HPDE6-E6E7 (cell line): ENCODE measurements around the gene AFAP1L2.

ENCODE experiments used
- DNase-seq: peaks from one replicate; pipeline ENCODE4 v3.0.0; 2011; ENCODE audit warnings: missing footprints; ENCODE audit errors: extremely low spot score

Gene AFAP1L2

GRCh38 chr10:114272696-114273095, 131.6 kb downstream of the AFAP1L2 start:
- DNase-seq: no peak

DNA sequence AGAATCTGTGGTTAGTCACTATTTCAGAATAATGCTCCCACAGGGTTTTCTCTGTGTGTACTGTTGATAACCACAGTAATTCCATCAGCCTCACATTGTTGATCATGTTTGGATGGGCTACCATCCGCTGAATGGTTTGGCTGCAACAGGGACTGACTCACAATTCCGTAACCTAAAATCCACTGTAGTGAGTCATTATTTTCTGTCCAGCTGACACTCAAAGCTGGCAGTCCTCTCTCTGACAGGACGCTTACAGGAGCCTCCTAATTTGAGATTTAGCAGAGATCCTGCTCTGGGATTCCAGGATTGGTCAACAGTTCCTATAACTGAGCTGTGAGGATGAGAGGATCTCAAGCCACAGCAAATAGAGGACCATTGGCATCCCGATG, 132.5 kb downstream of the AFAP1L2 start:
- DNase-seq: peak; percentile 85

DNA sequence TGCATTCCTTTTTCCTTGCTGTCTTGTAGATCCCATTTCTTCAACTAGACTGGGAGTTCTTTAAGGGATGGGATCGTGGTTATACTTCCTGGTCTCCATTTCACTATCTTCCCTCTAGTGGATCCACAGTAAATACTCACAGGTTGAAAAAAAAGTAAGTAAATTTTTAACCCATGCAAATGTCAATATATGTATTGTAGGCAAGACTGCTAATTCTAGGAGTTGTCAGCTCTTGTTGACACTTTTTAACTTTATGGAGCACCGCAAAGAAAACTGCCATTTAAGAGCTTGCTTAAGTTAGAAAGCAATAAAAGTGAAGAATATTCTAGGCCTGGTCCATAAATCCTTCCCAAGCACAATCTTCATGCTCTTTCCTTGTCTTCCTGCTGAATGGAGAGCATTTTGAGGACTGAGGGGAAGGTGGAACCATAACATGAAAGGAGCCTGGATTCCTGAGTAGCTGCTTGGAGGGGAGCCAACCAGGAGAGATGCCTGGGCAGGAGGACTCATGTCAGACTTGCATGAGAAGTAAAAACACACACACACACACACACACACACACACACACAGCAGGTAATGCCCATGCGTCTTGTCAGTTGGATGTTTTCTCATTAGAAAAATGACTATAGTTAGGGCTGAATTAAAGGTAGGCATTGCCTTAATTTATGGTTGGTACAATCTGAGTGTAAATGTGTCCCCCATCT, 133.1 kb downstream of the AFAP1L2 start:
- DNase-seq: no peak

GRCh38 chr10:114266521-114266920, 137.8 kb downstream of the AFAP1L2 start:
- DNase-seq: peak; percentile 65

DNA sequence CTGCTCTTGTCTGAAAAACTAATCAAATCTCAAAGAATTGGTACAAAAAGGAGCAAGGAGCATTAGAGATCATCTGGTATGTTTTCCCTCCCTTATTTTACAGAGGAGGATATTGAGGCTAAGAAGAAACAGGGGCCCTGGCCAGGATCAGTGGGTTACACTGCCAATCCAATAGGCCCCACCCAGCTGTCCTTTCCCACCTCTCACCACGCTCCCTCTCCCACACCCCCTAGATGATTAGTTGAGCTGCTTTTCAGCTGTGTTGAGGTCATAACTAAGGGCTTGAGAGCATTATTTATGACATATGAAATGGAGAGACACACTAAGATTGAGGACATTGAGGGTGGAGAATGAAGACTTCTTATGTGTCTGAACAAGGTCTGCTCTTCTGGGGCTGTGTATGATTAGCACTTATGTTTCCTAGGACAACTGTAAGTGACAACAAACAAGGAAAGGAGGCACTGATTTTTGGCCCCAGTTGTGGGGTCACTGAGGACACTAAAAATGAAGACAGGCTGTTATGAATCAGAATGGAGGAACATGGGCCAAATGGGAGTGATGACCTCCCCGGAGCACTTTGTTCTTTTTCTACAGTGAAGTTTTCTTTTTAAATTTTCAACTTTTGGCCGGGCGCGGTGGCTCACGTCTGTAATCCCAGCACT, 138.8 kb downstream of the AFAP1L2 start:
- DNase-seq: no peak

GRCh38 chr10:114262496-114262895, 141.8 kb downstream of the AFAP1L2 start:
- DNase-seq: no peak

DNA sequence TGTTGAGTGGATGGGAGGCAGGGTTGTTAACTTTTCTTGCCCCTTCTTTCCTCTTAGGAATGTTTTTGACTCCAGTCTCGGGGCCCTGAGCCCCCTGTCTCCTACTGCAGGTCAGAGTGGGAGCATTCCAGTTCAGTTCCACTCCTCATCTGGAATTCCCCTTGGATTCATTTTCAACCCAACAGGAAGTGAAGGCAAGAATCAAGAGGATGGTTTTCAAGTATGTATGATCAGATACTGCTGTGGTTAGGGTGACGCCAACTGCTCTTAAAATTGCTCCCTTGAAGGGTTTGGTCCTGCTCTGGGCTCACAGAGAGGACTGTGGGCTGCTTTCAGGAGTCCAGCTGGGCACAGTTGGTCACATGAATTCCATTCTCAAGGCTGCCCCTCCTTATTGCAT, 143.2 kb downstream of the AFAP1L2 start:
- no peak for DNase-seq

DNA sequence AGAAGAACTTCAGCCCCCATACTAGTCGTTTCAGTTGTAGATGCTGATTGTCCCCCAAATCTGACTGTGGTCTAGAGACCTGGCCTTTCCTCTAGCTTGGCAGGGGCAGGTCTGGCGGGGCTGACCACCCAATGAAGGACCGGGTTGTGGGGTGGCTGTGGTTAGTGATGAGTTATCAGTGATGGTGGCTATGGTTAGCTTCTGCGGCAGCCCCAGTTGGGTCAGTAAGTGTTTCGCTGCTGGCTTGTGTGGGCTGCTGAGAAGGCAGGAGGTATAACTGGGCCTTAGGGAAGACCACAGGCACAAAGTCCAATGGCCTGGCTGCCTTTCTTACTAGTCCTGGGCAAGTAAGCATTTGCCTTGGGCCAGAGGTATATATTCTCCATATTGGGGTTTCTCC, 143.9 kb downstream of the AFAP1L2 start:
- DNase-seq: no peak

DNA sequence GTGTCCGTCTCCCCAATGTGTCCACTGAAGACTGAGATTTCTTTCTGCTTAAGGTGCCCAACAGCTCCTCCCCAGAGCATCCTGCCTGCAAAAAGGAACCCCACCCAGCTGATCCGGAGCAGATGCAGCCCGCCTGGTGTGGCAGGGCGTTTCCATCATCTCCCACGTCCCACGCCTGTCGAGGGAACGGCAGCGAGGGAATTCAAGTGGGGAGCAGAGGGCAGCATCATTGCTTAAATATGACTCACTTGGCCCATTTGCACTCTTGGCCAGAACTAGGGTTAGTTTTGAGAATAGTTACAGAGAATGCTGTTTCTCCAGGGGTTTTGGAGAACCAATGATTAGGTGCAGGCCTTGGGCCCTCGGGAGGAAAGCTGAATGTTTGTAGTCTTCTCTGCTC, 144.5 kb downstream of the AFAP1L2 start:
- DNase-seq: no peak

- DNase-seq: no peak
Measured at GRCh38 chr10:114258274-114258840, 145.9 kb downstream of the AFAP1L2 start.

DNA sequence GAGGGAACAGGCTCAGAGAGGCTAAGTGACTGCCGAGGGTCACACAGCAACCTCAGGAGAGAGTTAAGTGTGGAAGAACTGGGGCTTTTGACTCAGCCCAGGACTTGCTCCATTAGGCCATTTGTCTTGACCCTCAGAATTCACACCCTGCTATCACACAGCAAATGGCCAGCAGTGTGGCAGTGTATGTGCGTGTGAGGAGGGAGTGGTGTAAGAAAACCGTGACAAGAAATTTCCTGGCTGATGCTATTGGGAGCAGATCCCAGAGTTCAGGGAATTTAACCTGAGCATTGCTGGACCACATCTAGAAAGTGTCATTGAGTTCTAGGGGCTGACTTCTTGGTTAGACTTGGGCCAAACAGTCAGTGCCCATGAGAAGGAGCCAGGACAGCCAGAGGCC, 146.8 kb downstream of the AFAP1L2 start:
- DNase-seq: no peak

DNA sequence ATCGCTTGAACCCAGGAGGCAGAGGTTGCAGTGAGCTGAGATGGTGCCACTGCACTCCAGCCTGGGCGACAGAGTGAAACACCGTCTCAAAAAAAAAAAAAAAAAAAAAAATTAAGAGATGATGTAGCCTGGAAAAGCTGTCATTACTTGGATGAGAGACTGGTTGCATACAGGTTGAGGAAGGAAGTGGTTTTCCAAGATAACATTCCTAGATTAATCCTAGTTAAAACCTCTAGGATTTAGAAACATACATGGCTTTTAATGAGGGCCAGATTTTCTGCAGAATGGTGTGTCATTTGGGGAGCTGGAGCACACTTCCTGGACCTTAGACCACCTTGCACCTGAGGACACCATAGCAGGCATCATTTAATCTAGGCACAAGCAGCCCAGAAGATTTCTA, 147.5 kb downstream of the AFAP1L2 start:
- no peak for DNase-seq

GRCh38 chr10:114256008-114256765, 148.1 kb downstream of the AFAP1L2 start:
- no peak for DNase-seq

DNA sequence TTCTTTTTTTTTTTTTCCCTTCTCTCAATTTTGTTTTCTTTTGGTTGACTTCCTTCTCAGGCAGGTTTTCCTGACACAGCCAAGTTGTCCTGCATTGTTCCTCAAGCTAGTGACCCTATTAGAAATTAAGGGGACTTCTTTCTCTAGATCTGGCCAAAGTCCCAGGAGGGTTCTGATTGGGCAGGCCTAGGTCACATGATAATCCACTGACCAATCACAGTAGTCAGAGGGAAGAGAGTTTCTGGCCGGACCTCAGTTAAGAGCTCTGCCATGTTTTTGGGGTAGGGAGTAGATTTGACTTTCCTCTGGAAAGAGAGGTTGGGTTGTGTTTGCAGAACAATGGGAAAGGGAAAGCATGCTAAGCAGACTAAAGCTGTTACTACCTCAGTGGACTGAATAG, 149.1 kb downstream of the AFAP1L2 start:
- no peak for DNase-seq

GRCh38 chr10:114252883-114253282, 151.4 kb downstream of the AFAP1L2 start:
- DNase-seq: no peak

GRCh38 chr10:114252092-114252491, 152.2 kb downstream of the AFAP1L2 start:
- DNase-seq: no peak

DNA sequence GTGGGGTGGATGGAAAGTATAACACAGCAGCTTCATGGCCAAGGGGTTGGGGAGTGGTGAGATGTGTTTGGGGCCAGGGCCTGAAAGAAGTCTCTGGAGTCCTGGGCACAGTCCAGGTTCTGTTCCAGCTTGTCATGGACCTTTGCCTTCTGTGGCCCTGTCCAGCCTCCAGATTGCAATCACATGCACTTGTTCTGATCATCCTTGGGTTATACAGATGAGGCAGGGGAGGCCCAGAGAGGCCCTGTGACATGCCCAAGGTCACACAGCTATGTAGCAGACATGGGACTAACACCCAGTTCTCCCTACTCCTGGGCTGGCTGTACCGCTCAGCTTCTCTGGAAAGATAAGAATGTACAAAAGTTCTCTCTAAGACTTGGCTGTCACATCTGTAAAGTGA, 153.6 kb downstream of the AFAP1L2 start:
- no peak for DNase-seq

- DNase-seq: no peak
Measured at GRCh38 chr10:114250236-114250635, 154.1 kb downstream of the AFAP1L2 start.

- DNase-seq: peak; percentile 71
Measured at GRCh38 chr10:114246679-114247305, 157.5 kb downstream of the AFAP1L2 start.

GRCh38 chr10:114245121-114245791, 159.0 kb downstream of the AFAP1L2 start:
- DNase-seq: peak; percentile 93
